Osteoblast (primary cell): ENCODE results near the gene PTPRK. TPM values are rescaled to one million over a fixed set of nuclear protein-coding genes. Genes with fewer than 3 reads are reported as not detected.
"Not testable (repeated sequence)": the region's sequence is repeated elsewhere in the genome, so short reads cannot be mapped to it uniquely, and the experiment has no call there.

ENCODE experiments used
- DNase-seq: peaks from one replicate; pipeline ENCODE4 v3.0.0; 2011; ENCODE audit warnings: low spot score, mixed read lengths; ENCODE audit not compliant: insufficient read length; ENCODE audit errors: missing footprints
- H2AFZ ChIP-seq: 2 replicates; pipeline ENCODE4 v1.6.0; 2011; ENCODE audit warnings: mild to moderate bottlenecking, low read length
- H3K27ac ChIP-seq: 2 replicates; pipeline ENCODE4 v1.5.1; 2011; ENCODE audit warnings: mild to moderate bottlenecking, low read depth, low read length, moderate library complexity
- H3K27me3 ChIP-seq: 2 replicates; pipeline ENCODE4 v1.6.0; 2012; ENCODE audit warnings: mild to moderate bottlenecking, control low read depth, inconsistent platforms, low read length, moderate library complexity; ENCODE audit not compliant: insufficient read depth
- H3K36me3 ChIP-seq: 2 replicates; pipeline ENCODE4 v1.5.1; 2011; ENCODE audit warnings: mild to moderate bottlenecking, low read length, control low read depth, moderate library complexity; ENCODE audit not compliant: insufficient read depth
- H3K4me1 ChIP-seq: 2 replicates; pipeline ENCODE4 v1.5.1; 2011; ENCODE audit warnings: mild to moderate bottlenecking, low read length, control low read depth, moderate library complexity; ENCODE audit not compliant: insufficient read depth
- H3K4me2 ChIP-seq: 2 replicates; pipeline ENCODE4 v1.6.0; 2011; ENCODE audit warnings: mild to moderate bottlenecking, low read length; ENCODE audit not compliant: insufficient read depth
- H3K4me3 ChIP-seq: fragments of 200-600 bp; sonication (generic); 3 replicates; pipeline ENCODE4 v1.5.1; 2012; ENCODE audit warnings: mild to moderate bottlenecking, low read length, inconsistent platforms; ENCODE audit not compliant: insufficient read depth
- H3K79me2 ChIP-seq: 2 replicates; pipeline ENCODE4 v1.6.0; 2012; ENCODE audit warnings: mild to moderate bottlenecking, low read length, control low read depth, inconsistent platforms; ENCODE audit not compliant: insufficient read depth
- H3K9me3 ChIP-seq: 2 replicates; pipeline ENCODE4 v1.5.1; 2011; ENCODE audit warnings: low read depth, low read length, control low read depth
- H4K20me1 ChIP-seq: 2 replicates; pipeline ENCODE4 v1.6.0; 2012; ENCODE audit warnings: mild to moderate bottlenecking, low read length, control low read depth; ENCODE audit not compliant: insufficient read depth
- CTCF ChIP-seq: IDR thresholded peaks from 2 replicates; pipeline ENCODE4 v1.5.1; 2011; ENCODE audit warnings: mild to moderate bottlenecking, low read depth, low read length, moderate library complexity; ENCODE audit errors: extremely low read depth
- total RNA-seq: library from RNA; depleted of rRNA; stranded (reverse); fragments of >200 nt; gene quantifications from 2 replicates; pipeline ENCODE4 v1.2.3, GENCODE V29; 2012

Gene PTPRK
- total RNA-seq, 1 donor = 165 TPM

- Histone ChIP-seq H3K27ac (no peak overlapping the region), H2AFZ (no peak overlapping the region), H3K79me2 (peaks cover 67% of the 10 kb centered on the region), H3K27me3 (no peaks in the 10 kb centered on the region), H3K4me2 (no peak overlapping the region), H3K9me3 (no peaks in the 10 kb centered on the region), H3K4me3 (no peak overlapping the region), H3K36me3 (no peaks in the 10 kb centered on the region), H4K20me1 (no peaks in the 10 kb centered on the region), H3K4me1 (no peaks in the 10 kb centered on the region)
- TF ChIP-seq CTCF = no peak
- DNase-seq = no peak
Measured at GRCh38 chr6:128443553-128443952, 76.8 kb downstream of the PTPRK start.

GRCh38 chr6:128439627-128440026 lies 80.8 kb downstream of the PTPRK start:
- no peaks in the 10 kb centered on the region for H3K4me1 ChIP-seq
- no peaks in the 10 kb centered on the region for H3K36me3 ChIP-seq
- no peak overlapping the region for H3K4me2 ChIP-seq
- no peak overlapping the region for H3K27ac ChIP-seq
- H3K4me3 ChIP-seq = no peak overlapping the region
- no peaks in the 10 kb centered on the region for H3K9me3 ChIP-seq
- peaks cover 9% of the 10 kb centered on the region for H4K20me1 ChIP-seq
- H3K79me2 ChIP-seq = peaks cover 70% of the 10 kb centered on the region
- no peak for DNase-seq
- TF ChIP-seq CTCF = no peak
- no peak overlapping the region for H2AFZ ChIP-seq
- H3K27me3 ChIP-seq = no peaks in the 10 kb centered on the region

DNA sequence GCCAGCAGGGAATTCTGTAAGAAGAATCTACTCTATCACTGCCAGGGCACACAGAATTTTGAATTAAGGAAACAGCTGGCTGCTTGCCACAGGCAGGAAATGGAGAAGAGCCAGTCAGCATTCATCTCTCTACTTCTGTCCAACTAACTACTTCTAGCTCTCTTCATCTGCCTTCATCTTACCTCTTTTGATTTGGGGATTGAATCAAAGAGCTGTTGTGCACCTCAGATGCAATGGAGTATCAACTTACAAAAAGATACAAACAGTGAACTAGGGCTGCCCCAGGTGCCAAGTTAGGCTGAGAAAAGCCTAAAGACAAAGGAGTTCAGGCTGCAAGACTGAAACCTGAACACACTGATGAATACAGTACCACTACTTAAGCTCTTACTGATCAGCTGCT lies 82.0 kb downstream of the PTPRK start:
- H3K4me1 ChIP-seq = no peaks in the 10 kb centered on the region
- no peaks in the 10 kb centered on the region for H3K36me3 ChIP-seq
- peaks cover 9% of the 10 kb centered on the region for H4K20me1 ChIP-seq
- no peak overlapping the region for H3K4me2 ChIP-seq
- H3K4me3 ChIP-seq = no peak overlapping the region
- H3K27ac ChIP-seq = no peak overlapping the region
- no peak for TF ChIP-seq CTCF
- H3K27me3 ChIP-seq = no peaks in the 10 kb centered on the region
- H3K9me3 ChIP-seq = no peaks in the 10 kb centered on the region
- no peak for DNase-seq
- peaks cover 71% of the 10 kb centered on the region for H3K79me2 ChIP-seq
- no peak overlapping the region for H2AFZ ChIP-seq

GRCh38 chr6:128437685-128438084 lies 82.7 kb downstream of the PTPRK start:
- no peak for DNase-seq
- H2AFZ ChIP-seq = no peak overlapping the region
- TF ChIP-seq CTCF = no peak

DNA sequence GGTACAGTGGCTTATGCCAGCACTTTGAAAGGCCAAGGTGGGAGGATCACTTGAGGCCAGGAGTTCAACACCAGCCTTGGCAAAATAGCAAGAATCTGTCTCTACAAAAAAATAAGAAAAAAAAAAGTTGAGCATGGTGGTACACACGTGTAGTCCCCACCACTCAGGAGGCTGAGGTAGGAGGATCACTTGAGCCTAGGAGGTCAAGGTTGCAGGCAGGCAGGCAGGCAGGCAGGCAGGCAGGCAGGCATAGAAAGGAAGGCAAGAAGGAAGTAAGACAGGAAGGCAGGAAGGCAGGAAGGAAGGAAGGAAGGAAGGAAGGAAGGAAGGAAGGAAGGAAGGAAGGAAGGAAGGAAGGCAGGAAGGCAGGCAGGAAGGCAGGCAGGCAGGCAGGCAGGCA lies 85.6 kb downstream of the PTPRK start:
- not testable (repeated sequence) for H3K4me1 ChIP-seq, H3K4me3 ChIP-seq, H3K9me3 ChIP-seq, H2AFZ ChIP-seq, H3K27me3 ChIP-seq, H4K20me1 ChIP-seq, DNase-seq, H3K4me2 ChIP-seq, H3K36me3 ChIP-seq, H3K27ac ChIP-seq
- peaks cover 63% of the 10 kb centered on the region for H3K79me2 ChIP-seq

More at GRCh38 chr6:128437685-128438084, 82.7 kb downstream of the PTPRK start:
- Histone ChIP-seq H3K9me3 (no peaks in the 10 kb centered on the region), H3K36me3 (no peaks in the 10 kb centered on the region), H3K4me1 (no peaks in the 10 kb centered on the region), H4K20me1 (peaks cover 9% of the 10 kb centered on the region), H3K27me3 (no peaks in the 10 kb centered on the region), H3K27ac (no peak overlapping the region), H3K4me2 (no peak overlapping the region), H3K4me3 (no peak overlapping the region), H3K79me2 (peaks cover 70% of the 10 kb centered on the region)
